KMS-11 (cell line): ENCODE results near the gene ZNF212.

ENCODE experiments used
- H2AFZ ChIP-seq: fragments of 200-600 bp; sonication (generic); 2 replicates; pipeline ENCODE4 v1.6.1; 2016; ENCODE audit warnings: antibody characterized with exemption, mixed run types, low read depth
- H3K27ac ChIP-seq: fragments of 200-600 bp; sonication (generic); 2 replicates; pipeline ENCODE4 v1.6.1; 2016; ENCODE audit warnings: mild to moderate bottlenecking, mixed run types
- H3K27me3 ChIP-seq: fragments of 200-600 bp; sonication (generic); 2 replicates; pipeline ENCODE4 v1.6.1; 2017; ENCODE audit warnings: mild to moderate bottlenecking, low read depth, mixed run types, moderate library complexity; ENCODE audit not compliant: insufficient read depth
- H3K36me3 ChIP-seq: fragments of 200-600 bp; sonication (generic); 2 replicates; pipeline ENCODE4 v1.6.1; 2017; ENCODE audit warnings: mild to moderate bottlenecking, mixed run types; ENCODE audit not compliant: insufficient read depth
- H3K4me1 ChIP-seq: fragments of 200-600 bp; sonication (generic); 2 replicates; pipeline ENCODE4 v1.6.1; 2016; ENCODE audit warnings: mild to moderate bottlenecking, low read depth, mixed run types; ENCODE audit not compliant: poor library complexity, severe bottlenecking
- H3K4me2 ChIP-seq: fragments of 200-600 bp; sonication (generic); 2 replicates; pipeline ENCODE4 v1.7.0; 2016; ENCODE audit warnings: mild to moderate bottlenecking, mixed run types
- H3K4me3 ChIP-seq: fragments of 200-600 bp; sonication (generic); IDR thresholded peaks from 2 replicates; pipeline ENCODE4 v1.6.1; 2017; ENCODE audit warnings: low read depth, low read length, mixed read lengths; ENCODE audit not compliant: insufficient read depth
- H3K79me2 ChIP-seq: fragments of 200-600 bp; sonication (generic); 2 replicates; pipeline ENCODE4 v1.6.1; 2016; ENCODE audit warnings: low read depth, mixed run types; ENCODE audit not compliant: insufficient read depth
- H3K9ac ChIP-seq: fragments of 200-600 bp; sonication (generic); 2 replicates; pipeline ENCODE4 v1.6.1; 2016; ENCODE audit warnings: mild to moderate bottlenecking, mixed run types
- H4K20me1 ChIP-seq: fragments of 200-600 bp; sonication (generic); 2 replicates; pipeline ENCODE4 v1.6.1; 2016; ENCODE audit warnings: mild to moderate bottlenecking, mixed run types; ENCODE audit not compliant: insufficient read depth
- CTCF ChIP-seq: fragments of 200-600 bp; sonication (generic); conservative IDR thresholded peaks from 2 replicates; pipeline ENCODE4 v1.6.1; 2017; ENCODE audit warnings: low read depth, mild to moderate bottlenecking, antibody characterized with exemption, low read length, moderate library complexity, mixed read lengths

ZNF212 gene

GRCh38 chr7:149285603-149286002, 46.2 kb downstream of the ZNF212 start:
- peak overlapping the region; percentile 3; the same call in 1 of the 2 replicates for H3K27ac ChIP-seq
- TF ChIP-seq CTCF = no peak
- H3K4me3 ChIP-seq = peak overlapping the region; percentile 18
- peak overlapping the region; percentile 75 for H3K4me2 ChIP-seq
- H3K9ac ChIP-seq = peak overlapping the region; percentile 21; the same call in 1 of the 2 replicates
- H3K36me3 ChIP-seq = no peaks in the 10 kb centered on the region
- H3K4me1 ChIP-seq = peaks cover 23% of the 10 kb centered on the region
- peak overlapping the region; percentile 35 for H2AFZ ChIP-seq
- no peaks in the 10 kb centered on the region for H4K20me1 ChIP-seq
- H3K79me2 ChIP-seq = no peaks in the 10 kb centered on the region
- H3K27me3 ChIP-seq = no peaks in the 10 kb centered on the region

GRCh38 chr7:149286811-149287400, 47.5 kb downstream of the ZNF212 start:
- no peak for TF ChIP-seq CTCF
- Histone ChIP-seq H3K79me2 (no peaks in the 10 kb centered on the region), H3K36me3 (no peaks in the 10 kb centered on the region), H3K27ac (no peak overlapping the region), H4K20me1 (no peaks in the 10 kb centered on the region), H2AFZ (no peak overlapping the region), H3K4me2 (no peak overlapping the region), H3K4me1 (peaks cover 23% of the 10 kb centered on the region), H3K27me3 (no peaks in the 10 kb centered on the region), H3K4me3 (no peak overlapping the region), H3K9ac (no peak overlapping the region)

GRCh38 chr7:149287622-149288021, 48.2 kb downstream of the ZNF212 start:
- H3K9ac ChIP-seq = no peak overlapping the region
- H3K27me3 ChIP-seq = no peaks in the 10 kb centered on the region

GRCh38 chr7:149289262-149289661, 49.8 kb downstream of the ZNF212 start:
- H2AFZ ChIP-seq = no peak overlapping the region
- H3K27ac ChIP-seq = no peak overlapping the region
- H3K79me2 ChIP-seq = no peaks in the 10 kb centered on the region
- peaks cover 16% of the 10 kb centered on the region for H3K4me1 ChIP-seq
- H3K9ac ChIP-seq = no peak overlapping the region
- no peaks in the 10 kb centered on the region for H3K36me3 ChIP-seq
- no peak for TF ChIP-seq CTCF
- H4K20me1 ChIP-seq = no peaks in the 10 kb centered on the region
- no peaks in the 10 kb centered on the region for H3K27me3 ChIP-seq
- H3K4me2 ChIP-seq = no peak overlapping the region
- H3K4me3 ChIP-seq = no peak overlapping the region

More at GRCh38 chr7:149287622-149288021, 48.2 kb downstream of the ZNF212 start:
- Histone ChIP-seq H3K27ac (no peak overlapping the region), H2AFZ (no peak overlapping the region), H3K36me3 (no peaks in the 10 kb centered on the region), H4K20me1 (no peaks in the 10 kb centered on the region), H3K4me2 (no peak overlapping the region), H3K79me2 (no peaks in the 10 kb centered on the region), H3K4me3 (no peak overlapping the region), H3K4me1 (peaks cover 24% of the 10 kb centered on the region)
- TF ChIP-seq CTCF = no peak
